ENCODE data around the gene CSMD2. TPM values are rescaled to one million over a fixed set of nuclear protein-coding genes. Genes with fewer than 3 reads are reported as not detected.

Gene CSMD2
- total RNA-seq, 2 experiments from 2014 or later = not detected

DNA sequence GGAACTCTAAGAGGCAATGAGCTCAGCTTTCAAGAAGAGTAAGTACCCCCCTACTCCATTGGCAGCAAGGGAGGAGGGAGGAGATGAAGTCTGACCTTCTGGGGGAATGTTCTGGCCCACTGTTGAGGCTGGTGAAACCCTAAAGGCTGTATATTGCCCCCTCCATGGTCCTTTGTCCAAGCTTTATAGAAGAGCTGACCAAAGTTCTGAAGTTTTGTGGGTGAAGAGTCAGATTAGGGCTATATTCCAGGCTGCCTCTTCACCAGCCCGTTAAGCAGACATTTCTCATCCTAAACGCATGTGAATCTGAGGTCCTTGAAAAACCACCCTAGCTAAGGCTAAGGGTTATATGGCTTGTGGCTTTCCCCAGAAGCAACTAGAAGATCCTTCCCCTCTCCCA is 13.0 kb upstream of the CSMD2 start:
- H3K27ac ChIP-seq (ENCODE audit: low read depth in 1 of 2, low read length in 2 of 2) = no peak overlapping the region
- no peaks in the 10 kb centered on the region for H3K9me3 Mint-ChIP-seq
- H3K27ac Mint-ChIP-seq = no peak overlapping the region
- DNase-seq = no peak
- H3K36me3 ChIP-seq (ENCODE audit: insufficient read depth, low read length) = no peaks in the 10 kb centered on the region
- peaks cover 70% of the 10 kb centered on the region for H3K27me3 Mint-ChIP-seq
- no peak overlapping the region for H3K4me3 ChIP-seq (ENCODE audit: low read length)
- no peaks in the 10 kb centered on the region for H3K4me1 ChIP-seq (ENCODE audit: insufficient read depth, low read length)
- peaks cover 0 to 11% of the 10 kb centered on the region in 2 experiments for H3K9me3 ChIP-seq (ENCODE audit: control insufficient read depth in 1 of 2, insufficient read depth in 1 of 2, low read length in 2 of 2)
- no peaks in the 10 kb centered on the region for H3K4me1 Mint-ChIP-seq (ENCODE audit: low read depth)
- ChIA-PET CTCF (interaction anchor here (0.6 kb wide), 1 partner anchor 1192 kb away, joined by 5 read pairs; no protein-coding TSS in a partner anchor), POLR2A (no interaction called here)
- no peaks in the 10 kb centered on the region for H3K36me3 Mint-ChIP-seq (ENCODE audit: low read depth)
- no peak for TF ChIP-seq CTCF (IDR thresholded peaks at IDR 0.05)
- H3K27me3 ChIP-seq (ENCODE audit: control insufficient read depth in 1 of 2, insufficient read depth in 2 of 2, low read length in 2 of 2) = peaks cover 25 to 37% of the 10 kb centered on the region in 2 experiments
- ATAC-seq (ENCODE audit: poor library complexity) = no peak
- H3K4me3 Mint-ChIP-seq = no peak overlapping the region
- intact Hi-C loops (cut with DNase I, micrococcal nuclease) = no loop called here

DNA sequence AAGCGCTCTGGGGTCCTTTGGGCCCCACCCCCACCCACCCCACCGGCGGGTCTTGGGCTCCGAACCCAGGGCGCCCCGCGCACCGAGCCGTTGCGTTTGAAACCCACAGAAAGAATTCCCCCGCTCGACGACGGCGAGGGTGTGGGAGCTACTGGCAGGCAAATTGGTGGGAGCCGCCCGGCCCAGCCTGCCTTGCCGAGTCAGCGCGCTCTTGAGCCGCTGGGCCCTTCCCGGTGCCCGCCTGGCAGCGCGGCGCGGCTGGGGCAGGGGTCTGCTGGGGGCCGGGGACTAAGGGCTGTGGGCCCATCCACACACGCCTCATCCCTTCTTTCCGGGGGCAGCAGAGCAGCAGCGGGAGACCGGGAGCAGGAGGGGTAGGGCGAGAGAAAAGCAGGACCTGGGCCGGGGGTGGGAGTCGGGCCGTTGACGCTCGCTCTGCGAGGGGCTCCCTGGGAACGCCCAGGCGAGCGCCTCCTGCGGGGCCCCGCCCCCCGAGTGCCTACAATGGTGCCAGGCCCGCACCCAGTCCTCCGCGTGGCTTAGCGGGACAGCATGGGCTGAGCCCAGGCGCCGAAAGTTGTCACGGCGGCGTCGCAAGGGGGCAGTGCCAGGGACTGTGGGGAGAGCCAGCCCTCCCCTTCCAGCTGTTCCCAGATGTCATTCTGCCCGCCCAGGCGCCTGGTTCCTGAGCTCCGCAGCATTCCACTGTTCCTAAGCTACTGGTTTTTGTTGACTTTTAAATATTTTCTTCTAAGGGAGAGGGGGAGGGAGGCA is 12.0 kb upstream of the CSMD2 start, which contains the start of gene C1orf94:
C1orf94 (plus strand) TSS at position 78 of the 774 bp plus-strand sequence. CDS start 883 bp downstream, outside the sequence.
- no peak within 1 kb of the TSS for H3K27ac Mint-ChIP-seq
- ATAC-seq (ENCODE audit: poor library complexity) = no peak
- CTCF ChIA-PET = no interaction called here

GRCh38 chr1:34175744-34176143 is 10.7 kb upstream of the CSMD2 start:
- Mint-ChIP-seq H3K9me3 (no peaks in the 10 kb centered on the region), H3K4me3 (no peak overlapping the region), H3K36me3 (ENCODE audit: low read depth) (no peaks in the 10 kb centered on the region), H3K27me3 (peaks cover 75% of the 10 kb centered on the region), H3K27ac (no peak overlapping the region), H3K4me1 (ENCODE audit: low read depth) (no peaks in the 10 kb centered on the region)
- no peak for TF ChIP-seq CTCF (IDR thresholded peaks at IDR 0.05)
- Histone ChIP-seq H3K27me3 (ENCODE audit: control insufficient read depth in 1 of 2, insufficient read depth in 2 of 2, low read length in 2 of 2) (peaks cover 26 to 49% of the 10 kb centered on the region in 2 experiments), H3K9me3 (ENCODE audit: control insufficient read depth in 1 of 2, insufficient read depth in 1 of 2, low read length in 2 of 2) (peaks cover 0 to 11% of the 10 kb centered on the region in 2 experiments), H3K27ac (ENCODE audit: low read depth in 1 of 2, low read length in 2 of 2) (no peak overlapping the region), H3K4me3 (ENCODE audit: low read length) (no peak overlapping the region), H3K4me1 (ENCODE audit: insufficient read depth, low read length) (no peaks in the 10 kb centered on the region), H3K36me3 (ENCODE audit: insufficient read depth, low read length) (no peaks in the 10 kb centered on the region)
- ATAC-seq (ENCODE audit: poor library complexity) (no peak), DNase-seq (no peak)
- ChIA-PET CTCF (no interaction called here), POLR2A (no interaction called here)
- intact Hi-C loops (cut with DNase I, micrococcal nuclease) = no loop called here

More for the DNA sequence above, 12.0 kb upstream of the CSMD2 start, which contains the start of gene C1orf94:
- Mint-ChIP-seq H3K9me3 (no peaks in the 10 kb centered on the region), H3K27me3 (peaks cover 74% of the 10 kb centered on the region), H3K36me3 (ENCODE audit: low read depth) (no peaks in the 10 kb centered on the region), H3K4me3 (no peak within 1 kb of the TSS), H3K4me1 (ENCODE audit: low read depth) (no peaks in the 10 kb centered on the region)
- DNase-seq = no peak
- Histone ChIP-seq H3K36me3 (ENCODE audit: insufficient read depth, low read length) (no peaks in the 10 kb centered on the region), H3K4me1 (ENCODE audit: insufficient read depth, low read length) (no peaks in the 10 kb centered on the region), H3K27ac (ENCODE audit: low read depth in 1 of 2, low read length in 2 of 2) (no peak within 1 kb of the TSS), H3K27me3 (ENCODE audit: control insufficient read depth in 1 of 2, insufficient read depth in 2 of 2, low read length in 2 of 2) (peaks cover 25 to 45% of the 10 kb centered on the region in 2 experiments), H3K4me3 (ENCODE audit: low read length) (no peak within 1 kb of the TSS), H3K9me3 (ENCODE audit: control insufficient read depth in 1 of 2, insufficient read depth in 1 of 2, low read length in 2 of 2) (peaks cover 0 to 11% of the 10 kb centered on the region in 2 experiments)
- intact Hi-C loops (cut with DNase I, micrococcal nuclease) = no loop called here
- no peak for TF ChIP-seq CTCF (IDR thresholded peaks at IDR 0.05)
- POLR2A ChIA-PET = no interaction called here

Measured in CD4-positive, alpha-beta T cell (primary cell).